IPS-20b (cell line): Measurements from ENCODE around the gene EYS.

Source experiments
- H3K27ac ChIP-seq: one replicate; pipeline ENCODE4 v1.5.1; 2013; ENCODE audit warnings: low read length
- H3K27me3 ChIP-seq: 2 replicates; pipeline ENCODE4 v1.6.1; 2013; ENCODE audit warnings: mild to moderate bottlenecking, low read length, inconsistent platforms; ENCODE audit not compliant: insufficient read depth
- H3K36me3 ChIP-seq: 2 replicates; pipeline ENCODE4 v1.6.1; 2013; ENCODE audit warnings: low read depth, mild to moderate bottlenecking, inconsistent platforms, low read length, moderate library complexity; ENCODE audit not compliant: insufficient read depth
- H3K4me1 ChIP-seq: 2 replicates; pipeline ENCODE4 v1.6.1; 2013; ENCODE audit warnings: mild to moderate bottlenecking, control low read depth, inconsistent platforms, low read length, moderate library complexity; ENCODE audit not compliant: insufficient read depth
- H3K4me3 ChIP-seq: 2 replicates; pipeline ENCODE4 v1.5.1; 2013; ENCODE audit warnings: mild to moderate bottlenecking, low read length, inconsistent platforms
- H3K9ac ChIP-seq: 2 replicates; pipeline ENCODE4 v1.6.1; 2013; ENCODE audit warnings: low read depth, mild to moderate bottlenecking, inconsistent platforms, low read length, moderate library complexity
- H3K9me3 ChIP-seq: 2 replicates; pipeline ENCODE4 v1.6.1; 2013; ENCODE audit warnings: mild to moderate bottlenecking, low read depth, low read length, inconsistent platforms; ENCODE audit not compliant: insufficient read depth

The EYS gene

GRCh38 chr6:64932486-64932885 is 774.5 kb downstream of the EYS start:
- no peak overlapping the region for H3K4me3 ChIP-seq
- no peaks in the 10 kb centered on the region for H3K36me3 ChIP-seq
- no peaks in the 10 kb centered on the region for H3K9me3 ChIP-seq
- no peaks in the 10 kb centered on the region for H3K27me3 ChIP-seq
- H3K9ac ChIP-seq, result no peak overlapping the region
- H3K4me1 ChIP-seq, result no peaks in the 10 kb centered on the region
- no peak overlapping the region for H3K27ac ChIP-seq

- no peak overlapping the region for H3K4me3 ChIP-seq
- H3K27ac ChIP-seq, result no peak overlapping the region
These were observed 776.3 kb downstream of the EYS start for GRCh38 chr6:64930681-64931080.

GRCh38 chr6:64926051-64926450 is 781.0 kb downstream of the EYS start:
- Histone ChIP-seq H3K27ac (no peak overlapping the region), H3K9me3 (no peaks in the 10 kb centered on the region), H3K4me1 (no peaks in the 10 kb centered on the region), H3K27me3 (no peaks in the 10 kb centered on the region), H3K36me3 (no peaks in the 10 kb centered on the region), H3K9ac (no peak overlapping the region), H3K4me3 (no peak overlapping the region)

More at GRCh38 chr6:64930681-64931080, 776.3 kb downstream of the EYS start:
- Histone ChIP-seq H3K9ac (no peak overlapping the region), H3K36me3 (no peaks in the 10 kb centered on the region), H3K4me1 (no peaks in the 10 kb centered on the region), H3K9me3 (no peaks in the 10 kb centered on the region), H3K27me3 (no peaks in the 10 kb centered on the region)

- no peak overlapping the region for H3K27ac ChIP-seq
- H3K9ac ChIP-seq, result no peak overlapping the region
- no peaks in the 10 kb centered on the region for H3K27me3 ChIP-seq
- no peaks in the 10 kb centered on the region for H3K9me3 ChIP-seq
- no peaks in the 10 kb centered on the region for H3K4me1 ChIP-seq
- no peak overlapping the region for H3K4me3 ChIP-seq
- no peaks in the 10 kb centered on the region for H3K36me3 ChIP-seq
These were observed 786.8 kb downstream of the EYS start for GRCh38 chr6:64920257-64920656.

- H3K27ac ChIP-seq, result no peak overlapping the region
- no peaks in the 10 kb centered on the region for H3K9me3 ChIP-seq
- H3K9ac ChIP-seq, result no peak overlapping the region
- H3K4me1 ChIP-seq, result no peaks in the 10 kb centered on the region
- H3K4me3 ChIP-seq, result no peak overlapping the region
- no peaks in the 10 kb centered on the region for H3K27me3 ChIP-seq
- no peaks in the 10 kb centered on the region for H3K36me3 ChIP-seq
These were observed 792.9 kb downstream of the EYS start for GRCh38 chr6:64914124-64914523.

GRCh38 chr6:64912966-64913365 is 794.1 kb downstream of the EYS start:
- no peak overlapping the region for H3K4me3 ChIP-seq
- H3K27ac ChIP-seq, result no peak overlapping the region
- H3K36me3 ChIP-seq, result no peaks in the 10 kb centered on the region
- no peak overlapping the region for H3K9ac ChIP-seq
- H3K4me1 ChIP-seq, result no peaks in the 10 kb centered on the region
- H3K9me3 ChIP-seq, result no peaks in the 10 kb centered on the region
- no peaks in the 10 kb centered on the region for H3K27me3 ChIP-seq

GRCh38 chr6:64908104-64908503 is 798.9 kb downstream of the EYS start:
- Histone ChIP-seq H3K27me3 (no peaks in the 10 kb centered on the region), H3K36me3 (no peaks in the 10 kb centered on the region), H3K9me3 (no peaks in the 10 kb centered on the region), H3K9ac (no peak overlapping the region), H3K4me3 (no peak overlapping the region), H3K27ac (no peak overlapping the region), H3K4me1 (no peaks in the 10 kb centered on the region)

GRCh38 chr6:64904616-64905015 is 802.4 kb downstream of the EYS start:
- no peaks in the 10 kb centered on the region for H3K4me1 ChIP-seq
- H3K9ac ChIP-seq, result no peak overlapping the region
- H3K9me3 ChIP-seq, result no peaks in the 10 kb centered on the region
- no peaks in the 10 kb centered on the region for H3K36me3 ChIP-seq
- H3K27me3 ChIP-seq, result no peaks in the 10 kb centered on the region
- H3K27ac ChIP-seq, result no peak overlapping the region
- no peak overlapping the region for H3K4me3 ChIP-seq

GRCh38 chr6:64902596-64902995 is 804.4 kb downstream of the EYS start:
- Histone ChIP-seq H3K9me3 (no peaks in the 10 kb centered on the region), H3K4me3 (no peak overlapping the region), H3K36me3 (no peaks in the 10 kb centered on the region), H3K9ac (no peak overlapping the region), H3K4me1 (no peaks in the 10 kb centered on the region), H3K27me3 (no peaks in the 10 kb centered on the region), H3K27ac (no peak overlapping the region)

GRCh38 chr6:64896939-64897338 is 810.1 kb downstream of the EYS start:
- H3K9ac ChIP-seq, result no peak overlapping the region
- no peaks in the 10 kb centered on the region for H3K9me3 ChIP-seq
- H3K4me3 ChIP-seq, result no peak overlapping the region
- H3K27ac ChIP-seq, result no peak overlapping the region
- no peaks in the 10 kb centered on the region for H3K36me3 ChIP-seq
- peaks cover 8% of the 10 kb centered on the region; the same call in 1 of the 2 replicates for H3K4me1 ChIP-seq
- no peaks in the 10 kb centered on the region for H3K27me3 ChIP-seq

- no peak overlapping the region for H3K9ac ChIP-seq
- no peak overlapping the region for H3K4me3 ChIP-seq
- H3K27me3 ChIP-seq, result no peaks in the 10 kb centered on the region
- H3K27ac ChIP-seq, result no peak overlapping the region
- H3K36me3 ChIP-seq, result no peaks in the 10 kb centered on the region
- H3K9me3 ChIP-seq, result no peaks in the 10 kb centered on the region
- H3K4me1 ChIP-seq, result peaks cover 14% of the 10 kb centered on the region; the same call in 1 of the 2 replicates
These were observed 811.1 kb downstream of the EYS start for GRCh38 chr6:64895945-64896344.

- no peaks in the 10 kb centered on the region for H3K9me3 ChIP-seq
- H3K4me3 ChIP-seq, result peak overlapping the region; percentile 49; the same call in 1 of the 2 replicates
- H3K4me1 ChIP-seq, result peaks cover 25% of the 10 kb centered on the region; the same call in 1 of the 2 replicates
- no peaks in the 10 kb centered on the region for H3K36me3 ChIP-seq
- no peaks in the 10 kb centered on the region for H3K27me3 ChIP-seq
- peak overlapping the region; percentile 37; the same call in 1 of the 2 replicates for H3K9ac ChIP-seq
- H3K27ac ChIP-seq, result peak overlapping the region; percentile 57
These were observed 816.4 kb downstream of the EYS start for GRCh38 chr6:64890609-64891008.
